ENCODE results near the gene CNTFR.

CNTFR gene

GRCh38 chr9:34580358-34580757, 9.2 kb downstream of the CNTFR start:
- Histone ChIP-seq H3K27me3 (ENCODE audit: insufficient read depth, poor library complexity, severe bottlenecking) (peaks cover 46% of the 10 kb centered on the region), H3K4me3 (replicated peaks; ENCODE audit: insufficient read depth, low read length) (no peak overlapping the region), H3K27ac (replicated peaks) (no peak overlapping the region)
- no peak for TF ChIP-seq POLR2AphosphoS5 (IDR thresholded peaks at IDR 0.05; ENCODE audit: low read depth)
- no peak for TF ChIP-seq REST (IDR thresholded peaks at IDR 0.05; ENCODE audit: insufficient replicate concordance, low read depth)
- no peak for TF ChIP-seq CTCF (IDR thresholded peaks at IDR 0.05; ENCODE audit: insufficient read depth, low read length)
- TF ChIP-seq GABPA (IDR thresholded peaks at IDR 0.05; ENCODE audit: low read depth) = no peak
- TF ChIP-seq SPI1 (IDR thresholded peaks at IDR 0.05; ENCODE audit: borderline replicate concordance, low read depth) = no peak
- no peak for DNase-seq (ENCODE audit: low read depth in 1 of 2, low spot score in 1 of 2)

- Histone ChIP-seq H3K27me3 (ENCODE audit: insufficient read depth, poor library complexity, severe bottlenecking) (peaks cover 48% of the 10 kb centered on the region), H3K4me3 (replicated peaks; ENCODE audit: insufficient read depth, low read length) (no peak overlapping the region), H3K27ac (replicated peaks) (no peak overlapping the region)
- no peak for DNase-seq (ENCODE audit: low read depth in 1 of 2, low spot score in 1 of 2)
- TF ChIP-seq POLR2AphosphoS5 (IDR thresholded peaks at IDR 0.05; ENCODE audit: low read depth) = no peak
- no peak for TF ChIP-seq REST (IDR thresholded peaks at IDR 0.05; ENCODE audit: insufficient replicate concordance, low read depth)
- no peak for TF ChIP-seq GABPA (IDR thresholded peaks at IDR 0.05; ENCODE audit: low read depth)
- TF ChIP-seq CTCF (IDR thresholded peaks at IDR 0.05; ENCODE audit: insufficient read depth, low read length) = no peak
- TF ChIP-seq SPI1 (IDR thresholded peaks at IDR 0.05; ENCODE audit: borderline replicate concordance, low read depth) = no peak
These were observed 9.7 kb downstream of the CNTFR start for GRCh38 chr9:34579808-34580163.

- TF ChIP-seq CTCF (IDR thresholded peaks at IDR 0.05; ENCODE audit: insufficient read depth, low read length) (no peak), SPI1 (IDR thresholded peaks at IDR 0.05; ENCODE audit: borderline replicate concordance, low read depth) (no peak)
- H3K27ac ChIP-seq (replicated peaks) = no peak overlapping the region
- H3K27me3 ChIP-seq (ENCODE audit: insufficient read depth, poor library complexity, severe bottlenecking) = peaks cover 53% of the 10 kb centered on the region
- DNase-seq (ENCODE audit: low read depth in 1 of 2, low spot score in 1 of 2) = no peak
- H3K4me3 ChIP-seq (replicated peaks; ENCODE audit: insufficient read depth, low read length) = no peak overlapping the region
These were observed 10.3 kb downstream of the CNTFR start for GRCh38 chr9:34579104-34579807.
